Transverse colon (tissue), 4 donors: Measurements from ENCODE around the gene SLC30A5.

Source experiments
- EP300 ChIP-seq: sonication (generic); formaldehyde crosslinking; IDR thresholded peaks from one replicate; pipeline ENCODE4 v1.6.1; 2017; ENCODE audit warnings: antibody characterized with exemption, low read depth
- POLR2A ChIP-seq: fragments of 450-650 bp; IDR thresholded peaks from one replicate; pipeline ENCODE4 v1.6.1; 2016; ENCODE audit warnings: antibody characterized with exemption, mild to moderate bottlenecking, moderate library complexity
- POLR2AphosphoS5 ChIP-seq, 3 donors: sonication (generic); formaldehyde crosslinking; IDR thresholded peaks; one replicate each; pipeline ENCODE4 v1.6.1; 2016; ENCODE audit warnings: antibody characterized with exemption in 3 of 3
- TF ChIP-seq, protein P1 (sequence below), 5 experiments: fragments of 200-600 bp in 3 of 5; fragments of 450-650 bp in 2 of 5; sonication (generic) in 3 of 5; IDR thresholded peaks; 1 replicate in 2 of 5; 2 replicates in 3 of 5; pipeline ENCODE4 v1.5.1; 2016 to 2017; ENCODE audit warnings: antibody characterized with exemption in 5 of 5, inconsistent platforms in 3 of 5, mild to moderate bottlenecking in 2 of 5, moderate library complexity in 1 of 5

DNA sequence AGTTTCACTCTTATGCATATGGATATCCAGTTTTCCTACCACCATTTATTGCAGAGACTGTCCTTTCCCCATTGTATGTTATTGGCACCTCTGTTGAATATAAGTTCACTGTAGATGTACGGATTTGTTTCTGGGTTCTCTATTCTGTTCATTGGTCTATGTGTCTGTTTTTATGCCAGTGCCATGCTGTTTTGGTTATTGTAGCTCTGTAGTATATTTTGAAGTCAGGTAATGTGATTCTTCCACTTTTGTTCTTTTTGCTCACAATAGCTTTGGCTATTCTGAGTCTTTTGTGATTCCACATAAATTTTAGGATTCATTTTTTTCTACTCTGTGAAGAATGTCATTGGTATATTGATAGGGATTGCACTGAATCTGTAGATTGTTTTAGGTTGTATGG is 47.0 kb downstream of the SLC30A5 start:
- TF ChIP-seq, protein P1, sequence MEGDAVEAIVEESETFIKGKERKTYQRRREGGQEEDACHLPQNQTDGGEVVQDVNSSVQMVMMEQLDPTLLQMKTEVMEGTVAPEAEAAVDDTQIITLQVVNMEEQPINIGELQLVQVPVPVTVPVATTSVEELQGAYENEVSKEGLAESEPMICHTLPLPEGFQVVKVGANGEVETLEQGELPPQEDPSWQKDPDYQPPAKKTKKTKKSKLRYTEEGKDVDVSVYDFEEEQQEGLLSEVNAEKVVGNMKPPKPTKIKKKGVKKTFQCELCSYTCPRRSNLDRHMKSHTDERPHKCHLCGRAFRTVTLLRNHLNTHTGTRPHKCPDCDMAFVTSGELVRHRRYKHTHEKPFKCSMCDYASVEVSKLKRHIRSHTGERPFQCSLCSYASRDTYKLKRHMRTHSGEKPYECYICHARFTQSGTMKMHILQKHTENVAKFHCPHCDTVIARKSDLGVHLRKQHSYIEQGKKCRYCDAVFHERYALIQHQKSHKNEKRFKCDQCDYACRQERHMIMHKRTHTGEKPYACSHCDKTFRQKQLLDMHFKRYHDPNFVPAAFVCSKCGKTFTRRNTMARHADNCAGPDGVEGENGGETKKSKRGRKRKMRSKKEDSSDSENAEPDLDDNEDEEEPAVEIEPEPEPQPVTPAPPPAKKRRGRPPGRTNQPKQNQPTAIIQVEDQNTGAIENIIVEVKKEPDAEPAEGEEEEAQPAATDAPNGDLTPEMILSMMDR (IDR thresholded peaks at IDR 0.05) = no peak
- no peak for TF ChIP-seq EP300
- no peak for TF ChIP-seq POLR2AphosphoS5 (IDR thresholded peaks at IDR 0.05)
- no peak for TF ChIP-seq POLR2A
